Brain microvascular endothelial cell (primary cell): ENCODE data around the gene TBC1D16.

Experiments used
- DNase-seq: peaks from one replicate; pipeline ENCODE4 v3.0.0-alpha.2; 2020
- H3K27ac ChIP-seq: fragments of 250-450 bp; sonication (Bioruptor Pico); 2 replicates; pipeline ENCODE4 v1.5.1; 2020; ENCODE audit warnings: mild to moderate bottlenecking, moderate library complexity
- H3K27me3 ChIP-seq: fragments of 250-450 bp; sonication (Bioruptor Pico); replicated peaks from 2 replicates; pipeline ENCODE4 v1.5.1; 2020; ENCODE audit warnings: mild to moderate bottlenecking
- H3K36me3 ChIP-seq: fragments of 250-450 bp; sonication (Bioruptor Pico); replicated peaks from 2 replicates; pipeline ENCODE4 v1.5.1; 2020; ENCODE audit warnings: mild to moderate bottlenecking
- H3K4me3 ChIP-seq: 2 replicates; pipeline ENCODE4 v1.5.1; 2011; ENCODE audit warnings: low read depth, mild to moderate bottlenecking, control low read depth, low read length, moderate library complexity
- in situ Hi-C: cut with HindIII; loops from 2 replicates; pipeline ENCODE4 v1.10.0; 2017; ENCODE audit warnings: low sequenced_read_pairs, low pct_ligation_motif_present
- TF ChIP-seq, protein P1 (sequence below): IDR thresholded peaks from 2 replicates; pipeline ENCODE4 v1.5.1; 2011; ENCODE audit warnings: low read depth, mild to moderate bottlenecking, moderate library complexity, low read length, control low read depth, inconsistent platforms; ENCODE audit errors: missing control alignments

TBC1D16 gene

DNA sequence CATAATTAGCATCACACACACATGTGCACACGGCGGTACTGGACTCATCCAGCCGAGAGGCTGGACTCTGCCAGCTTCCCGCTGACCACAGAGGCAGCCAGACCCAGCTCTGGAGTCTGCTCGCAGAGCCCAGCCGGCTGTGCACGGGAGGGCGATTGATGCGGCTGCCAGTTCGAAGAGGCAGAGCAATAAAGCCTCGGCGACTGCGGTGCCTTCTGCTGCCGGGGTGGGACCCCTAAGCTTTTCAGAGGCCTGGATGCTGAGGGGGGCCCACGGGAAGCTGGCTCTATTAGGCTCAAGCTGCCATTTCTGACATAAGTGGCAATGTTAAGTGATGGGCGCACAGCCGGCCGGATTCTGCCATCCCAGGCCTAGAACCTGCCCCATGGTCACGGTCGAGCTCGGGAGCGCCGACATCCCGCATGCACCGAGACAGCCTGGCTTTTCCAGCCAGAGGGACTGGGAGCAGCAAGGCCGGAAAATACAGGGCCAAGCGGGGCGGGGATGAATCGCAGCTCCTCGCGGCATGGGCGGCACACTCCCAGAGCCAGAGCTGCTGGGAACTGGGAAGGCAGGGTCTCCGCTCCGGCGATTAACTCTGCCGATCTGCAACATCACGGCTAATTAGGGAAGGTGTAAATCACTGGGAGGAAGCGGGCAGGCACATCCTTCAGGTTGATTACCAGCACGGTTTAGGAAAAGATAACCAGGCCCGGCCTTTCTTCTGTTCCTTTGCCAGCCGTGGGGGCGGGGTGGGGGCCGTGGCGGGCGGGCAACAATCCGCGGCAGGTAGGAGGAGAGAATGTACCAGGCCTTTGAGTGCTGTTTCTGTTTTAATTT, 57.7 kb downstream of the TBC1D16 start:
- no peak for DNase-seq
- in situ Hi-C loops: loop anchor here (25.0 kb wide), 1 partner anchor 191 kb away; the partner anchor contains the start of genes CBX2 and CBX8
- Histone ChIP-seq H3K4me3 (no peak overlapping the region), H3K36me3 (peaks cover 2% of the 10 kb centered on the region), H3K27ac (no peak overlapping the region), H3K27me3 (no peaks in the 10 kb centered on the region)
- TF ChIP-seq, protein P1, sequence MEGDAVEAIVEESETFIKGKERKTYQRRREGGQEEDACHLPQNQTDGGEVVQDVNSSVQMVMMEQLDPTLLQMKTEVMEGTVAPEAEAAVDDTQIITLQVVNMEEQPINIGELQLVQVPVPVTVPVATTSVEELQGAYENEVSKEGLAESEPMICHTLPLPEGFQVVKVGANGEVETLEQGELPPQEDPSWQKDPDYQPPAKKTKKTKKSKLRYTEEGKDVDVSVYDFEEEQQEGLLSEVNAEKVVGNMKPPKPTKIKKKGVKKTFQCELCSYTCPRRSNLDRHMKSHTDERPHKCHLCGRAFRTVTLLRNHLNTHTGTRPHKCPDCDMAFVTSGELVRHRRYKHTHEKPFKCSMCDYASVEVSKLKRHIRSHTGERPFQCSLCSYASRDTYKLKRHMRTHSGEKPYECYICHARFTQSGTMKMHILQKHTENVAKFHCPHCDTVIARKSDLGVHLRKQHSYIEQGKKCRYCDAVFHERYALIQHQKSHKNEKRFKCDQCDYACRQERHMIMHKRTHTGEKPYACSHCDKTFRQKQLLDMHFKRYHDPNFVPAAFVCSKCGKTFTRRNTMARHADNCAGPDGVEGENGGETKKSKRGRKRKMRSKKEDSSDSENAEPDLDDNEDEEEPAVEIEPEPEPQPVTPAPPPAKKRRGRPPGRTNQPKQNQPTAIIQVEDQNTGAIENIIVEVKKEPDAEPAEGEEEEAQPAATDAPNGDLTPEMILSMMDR: no peak

GRCh38 chr17:79977161-79977631, 58.5 kb downstream of the TBC1D16 start:
- no peak for DNase-seq
- in situ Hi-C loops: loop anchor here (25.0 kb wide), 1 partner anchor 190 kb away; the partner anchor contains the start of genes CBX2 and CBX8
- Histone ChIP-seq H3K27me3 (no peaks in the 10 kb centered on the region), H3K4me3 (no peak overlapping the region), H3K36me3 (peaks cover 5% of the 10 kb centered on the region), H3K27ac (no peak overlapping the region)
- TF ChIP-seq, protein P1: no peak

DNA sequence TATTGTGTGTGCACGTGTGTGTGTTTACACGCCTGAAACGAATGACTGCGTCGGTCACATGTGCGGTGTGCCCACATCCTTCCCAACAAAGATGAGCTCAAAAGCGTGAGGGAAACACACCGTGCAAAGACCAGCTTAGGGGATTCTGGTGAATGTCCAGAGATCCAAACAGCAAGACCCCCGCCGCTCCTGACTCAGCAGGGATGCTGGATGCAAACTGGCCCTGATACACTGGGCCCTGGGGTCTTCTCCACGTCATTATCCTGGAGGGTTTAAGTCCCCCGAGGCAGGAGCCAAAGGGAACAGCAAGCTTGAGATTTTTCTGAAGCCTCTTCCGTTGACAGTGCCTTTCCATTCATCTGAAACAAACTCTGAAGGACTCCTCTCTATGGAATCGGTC, 59.2 kb downstream of the TBC1D16 start:
- no peak overlapping the region for H3K4me3 ChIP-seq
- H3K27me3 ChIP-seq: no peaks in the 10 kb centered on the region
- no peak overlapping the region for H3K27ac ChIP-seq
- peaks cover 5% of the 10 kb centered on the region for H3K36me3 ChIP-seq
- DNase-seq: no peak
- TF ChIP-seq, protein P1: no peak
- in situ Hi-C loops: loop anchor here (25.0 kb wide), 1 partner anchor 189 kb away; the partner anchor contains the start of genes CBX2 and CBX8

GRCh38 chr17:79975498-79976134, 60.1 kb downstream of the TBC1D16 start:
- no peak for DNase-seq
- Histone ChIP-seq H3K36me3 (peaks cover 5% of the 10 kb centered on the region), H3K27me3 (no peaks in the 10 kb centered on the region), H3K4me3 (no peak overlapping the region), H3K27ac (no peak overlapping the region)
- in situ Hi-C loops: loop anchor here (25.0 kb wide), 1 partner anchor 188 kb away; the partner anchor contains the start of genes CBX2 and CBX8
- TF ChIP-seq, protein P1: no peak

DNA sequence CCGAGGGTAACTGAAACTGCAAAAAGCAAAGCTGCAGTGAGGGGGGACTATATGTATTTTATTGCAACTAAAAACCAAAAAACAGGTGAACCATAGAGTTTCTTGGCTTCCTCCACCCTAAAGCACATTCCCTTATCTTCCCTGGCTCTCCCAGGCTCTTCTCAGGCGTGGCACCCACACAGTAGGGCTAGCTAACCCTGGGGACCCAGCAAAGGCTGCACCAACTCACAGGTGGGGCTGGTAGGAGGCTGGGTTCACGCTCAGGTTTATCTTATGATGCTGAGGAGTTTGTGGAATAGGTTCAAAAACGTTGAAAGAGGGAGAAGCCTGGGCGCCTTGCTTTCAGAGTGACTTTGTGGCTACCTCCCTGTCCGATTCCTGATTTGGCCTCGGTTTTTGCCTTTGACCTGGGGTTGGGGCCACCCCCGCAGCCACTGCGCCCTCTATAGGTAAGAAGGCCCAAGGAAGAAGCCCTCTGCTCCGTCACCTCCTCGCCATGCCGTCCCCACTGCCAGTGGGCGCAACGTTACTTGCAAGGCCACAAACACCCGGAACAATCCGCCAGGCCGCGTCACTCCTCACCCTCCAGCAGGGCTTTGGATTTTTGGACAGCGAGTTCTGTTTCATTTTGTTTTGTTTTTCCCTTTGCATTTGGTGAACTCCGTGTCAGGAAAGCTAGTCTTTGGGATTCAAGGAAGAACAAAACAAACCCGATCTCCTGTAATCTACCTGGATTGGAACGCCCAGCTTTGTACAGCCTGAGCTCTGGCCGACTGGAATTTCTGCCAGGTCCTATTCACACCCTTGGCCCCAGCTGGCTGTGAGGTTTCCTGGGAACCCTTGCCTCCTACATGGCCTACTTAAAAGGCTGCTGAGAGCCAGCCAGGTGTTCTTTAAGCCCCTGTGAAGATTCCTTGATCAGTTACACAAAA, 60.8 kb downstream of the TBC1D16 start:
- peaks cover 5% of the 10 kb centered on the region for H3K36me3 ChIP-seq
- no peak for DNase-seq
- in situ Hi-C loops: loop anchor here (25.0 kb wide), 1 partner anchor 188 kb away; the partner anchor contains the start of genes CBX2 and CBX8
- no peaks in the 10 kb centered on the region for H3K27me3 ChIP-seq
- no peak overlapping the region for H3K4me3 ChIP-seq
- H3K27ac ChIP-seq: no peak overlapping the region
- TF ChIP-seq, protein P1: peak; percentile 47
